Measurements from ENCODE around the gene STRN4.

STRN4 gene

GRCh38 chr19:46704379-46705076, 41.7 kb downstream of the STRN4 start:
- DNase-seq, result peak; percentile 23 to 24

GRCh38 chr19:46700704-46701103, 45.5 kb downstream of the STRN4 start:
- DNase-seq, result no peak

- no peak for DNase-seq
Observed at GRCh38 chr19:46698395-46699321, 47.6 kb downstream of the STRN4 start.

- DNase-seq, result no peak
Observed at GRCh38 chr19:46697204-46697960, 48.9 kb downstream of the STRN4 start.

- DNase-seq, result no peak
Observed at GRCh38 chr19:46696866-46697203, 49.4 kb downstream of the STRN4 start.

- no peak for DNase-seq
Observed at GRCh38 chr19:46696052-46696451, 50.2 kb downstream of the STRN4 start.

GRCh38 chr19:46693760-46694159, 52.5 kb downstream of the STRN4 start:
- no peak for DNase-seq

GRCh38 chr19:46692918-46693722, 53.1 kb downstream of the STRN4 start:
- no peak for DNase-seq

- no peak for DNase-seq
Observed at GRCh38 chr19:46691948-46692347, 54.3 kb downstream of the STRN4 start.

- DNase-seq, result no peak
Observed at GRCh38 chr19:46691104-46691503, 55.1 kb downstream of the STRN4 start.

GRCh38 chr19:46689358-46689757, 56.9 kb downstream of the STRN4 start:
- no peak for DNase-seq

GRCh38 chr19:46687438-46688145, 58.7 kb downstream of the STRN4 start:
- no peak for DNase-seq

GRCh38 chr19:46685189-46685588, 61.1 kb downstream of the STRN4 start:
- DNase-seq, result no peak

GRCh38 chr19:46678110-46678732, 68.0 kb downstream of the STRN4 start:
- DNase-seq, result no peak

- DNase-seq, result no peak
Observed at GRCh38 chr19:46674416-46675178, 71.7 kb downstream of the STRN4 start.

- no peak for DNase-seq
Observed at GRCh38 chr19:46670813-46671212, 75.4 kb downstream of the STRN4 start.

Data from NCI-H446 (cell line).